IMR-90 (cell line): ENCODE measurements around the gene TRIM38. TPM values are rescaled to one million over a fixed set of nuclear protein-coding genes. Genes with fewer than 3 reads are reported as not detected.
A peak's percentile ranks its signal among the peaks of the same experiment; 100 is the strongest.

Source experiments
- ATAC-seq: fragments of 200-7000 bp; cut with Tn5 transposase; 2 replicates; pipeline ENCODE4 v1.9.1; 2020; ENCODE audit warnings: low read depth, mild to moderate bottlenecking, moderate library complexity
- BruUV-seq: library from RNA; stranded (reverse); fragments of 400-500 nt; replicated peaks from 2 replicates; lab custom pipeline; 2021; lab: Mats Ljungman, UMichigan
- CTCF ChIA-PET: fragments of 300-600 bp; formaldehyde crosslinking; extraction: SDS; loops from one replicate; lab custom pipeline; 2021; ENCODE audit warnings: antibody characterized with exemption; lab: Yijun Ruan, JAX
- POLR2A ChIA-PET: fragments of 300-600 bp; sonication (Branson Sonifier 250); formaldehyde crosslinking; loops from one replicate; lab custom pipeline; 2022; ENCODE audit warnings: antibody characterized with exemption; ENCODE audit not compliant: unreplicated experiment; lab: Charles Lee
- DNase-seq: peaks from one replicate; pipeline ENCODE4 v3.0.0; 2013
- H2AFZ ChIP-seq: replicated peaks from 2 replicates; pipeline ENCODE3; 2013; ENCODE audit warnings: low read length, mild to moderate bottlenecking; ENCODE audit not compliant: poor library complexity
- H2AK5ac ChIP-seq: 2 replicates; pipeline ENCODE4 v1.6.1; 2013; ENCODE audit warnings: low read depth, low read length, inconsistent platforms
- H2AK9ac ChIP-seq: replicated peaks from 2 replicates; pipeline ENCODE3; 2013; ENCODE audit warnings: mild to moderate bottlenecking, low read depth, low read length, moderate library complexity; ENCODE audit not compliant: poor library complexity
- H2BK120ac ChIP-seq: 2 replicates; pipeline ENCODE4 v1.6.1; 2013; ENCODE audit warnings: low read depth, low read length, inconsistent platforms
- H2BK15ac ChIP-seq: 3 replicates; pipeline ENCODE4 v1.6.1; 2013; ENCODE audit warnings: low read depth, low read length, inconsistent platforms
- H2BK20ac ChIP-seq: 2 replicates; pipeline ENCODE4 v1.6.1; 2013; ENCODE audit warnings: low read depth, mild to moderate bottlenecking, inconsistent platforms, low read length, moderate library complexity
- H2BK5ac ChIP-seq: 2 replicates; pipeline ENCODE4 v1.6.1; 2013; ENCODE audit warnings: mild to moderate bottlenecking, low read depth, low read length, inconsistent platforms; ENCODE audit not compliant: poor library complexity, severe bottlenecking
- H3K14ac ChIP-seq: replicated peaks from 2 replicates; pipeline ENCODE4 v1.6.1; 2013; ENCODE audit warnings: low read depth, low read length, inconsistent platforms
- H3K18ac ChIP-seq: 2 replicates; pipeline ENCODE4 v1.6.1; 2013; ENCODE audit warnings: low read depth, low read length, control low read depth
- H3K23ac ChIP-seq: 2 replicates; pipeline ENCODE4 v1.6.1; 2013; ENCODE audit warnings: low read depth, low read length, inconsistent platforms
- H3K27ac ChIP-seq: 2 replicates; pipeline ENCODE4 v1.5.1; 2013; ENCODE audit warnings: mild to moderate bottlenecking, control low read depth, low read length; ENCODE audit not compliant: insufficient read depth
- H3K27me3 ChIP-seq: 2 replicates; pipeline ENCODE4 v1.6.1; 2013; ENCODE audit warnings: low read length; ENCODE audit not compliant: control insufficient read depth, insufficient read depth
- H3K36me3 ChIP-seq: 2 replicates; pipeline ENCODE4 v1.6.1; 2013; ENCODE audit warnings: low read length, mixed read lengths; ENCODE audit not compliant: control insufficient read depth, insufficient read depth
- H3K4ac ChIP-seq: 2 replicates; pipeline ENCODE4 v1.6.1; 2013; ENCODE audit warnings: low read depth, low read length, inconsistent platforms
- H3K4me1 ChIP-seq: 2 replicates; pipeline ENCODE4 v1.6.1; 2013; ENCODE audit warnings: low read length, mixed read lengths; ENCODE audit not compliant: control insufficient read depth, insufficient read depth
- H3K4me2 ChIP-seq: 2 replicates; pipeline ENCODE4 v1.6.1; 2013; ENCODE audit warnings: low read depth, mild to moderate bottlenecking, control low read depth, low read length, moderate library complexity
- H3K4me3 ChIP-seq: 2 replicates; pipeline ENCODE4 v1.5.1; 2013; ENCODE audit warnings: low read depth, mild to moderate bottlenecking, control low read depth, low read length, moderate library complexity; ENCODE audit not compliant: insufficient read depth
- H3K56ac ChIP-seq: 2 replicates; pipeline ENCODE4 v1.6.1; 2013; ENCODE audit warnings: low read length, inconsistent platforms; ENCODE audit not compliant: insufficient read depth; ENCODE audit errors: extremely low read depth
- H3K79me1 ChIP-seq, 2 experiments: 2 replicates each; pipeline ENCODE4 v1.6.1; 2013; ENCODE audit warnings: low read length in 2 of 2, inconsistent platforms in 1 of 2, low read depth in 1 of 2
- H3K9ac ChIP-seq: 2 replicates; pipeline ENCODE4 v1.6.1; 2013; ENCODE audit warnings: low read depth, low read length, control low read depth
- H3K9me1 ChIP-seq: 2 replicates; pipeline ENCODE4 v1.6.1; 2013; ENCODE audit warnings: low read length, inconsistent platforms; ENCODE audit not compliant: insufficient read depth
- H3K9me3 ChIP-seq: 2 replicates; pipeline ENCODE4 v1.6.1; 2013; ENCODE audit warnings: low read length; ENCODE audit not compliant: control insufficient read depth, insufficient read depth
- H4K20me1 ChIP-seq: 2 replicates; pipeline ENCODE4 v1.6.1; 2013; ENCODE audit warnings: low read length, inconsistent platforms; ENCODE audit not compliant: insufficient read depth
- H4K5ac ChIP-seq: 2 replicates; pipeline ENCODE4 v1.6.1; 2013; ENCODE audit warnings: mild to moderate bottlenecking, low read depth, low read length, control low read depth
- H4K8ac ChIP-seq, 2 experiments: 2 replicates each; pipeline ENCODE4 v1.6.1; 2013; ENCODE audit warnings: low read depth in 2 of 2, low read length in 2 of 2, control low read depth in 1 of 2, inconsistent platforms in 1 of 2
- H4K91ac ChIP-seq: 2 replicates; pipeline ENCODE4 v1.6.1; 2013; ENCODE audit warnings: low read depth, low read length, inconsistent platforms; ENCODE audit not compliant: insufficient read depth
- BHLHE40 ChIP-seq: fragments of 150-350 bp; IDR thresholded peaks from 2 replicates; pipeline ENCODE4 v1.6.1; 2016; ENCODE audit warnings: mild to moderate bottlenecking, low read depth, low read length
- CHD1 ChIP-seq: IDR thresholded peaks from 2 replicates; pipeline ENCODE4 v1.6.1; 2012; ENCODE audit warnings: low read depth, low read length, improper control_type of control experiment
- FOS ChIP-seq: fragments of 150-350 bp; IDR thresholded peaks from 2 replicates; pipeline ENCODE4 v1.6.1; 2016; ENCODE audit warnings: low read depth, low read length
- MAFK ChIP-seq: IDR thresholded peaks from 2 replicates; pipeline ENCODE4 v1.6.1; 2012; ENCODE audit warnings: low read depth, low read length, improper control_type of control experiment
- MAZ ChIP-seq: IDR thresholded peaks from 2 replicates; pipeline ENCODE4 v1.6.1; 2012; ENCODE audit warnings: low read depth, mild to moderate bottlenecking, low read length, improper control_type of control experiment, moderate library complexity, borderline replicate concordance
- NFE2L2 ChIP-seq: fragments of 150-350 bp; IDR thresholded peaks from 2 replicates; pipeline ENCODE4 v1.6.1; 2016; ENCODE audit warnings: low read depth, mild to moderate bottlenecking, low read length
- RCOR1 ChIP-seq: IDR thresholded peaks from 2 replicates; pipeline ENCODE4 v1.6.1; 2012; ENCODE audit warnings: mild to moderate bottlenecking, low read length, improper control_type of control experiment; ENCODE audit not compliant: insufficient replicate concordance
- WGBS, 2 experiments: methylation state at CpG; one replicate each; pipeline versions ENCODE4 v1.1.5 to v1.1.7; 2013; ENCODE audit warnings: missing lambda C conversion rate in 2 of 2; ENCODE audit not compliant: insufficient read length in 1 of 2; ENCODE audit errors: extremely low coverage in 2 of 2; 5-methylcytosine and 5-hydroxymethylcytosine counted together
- dilution Hi-C: fragments of 300-500 bp; cut with HindIII; formaldehyde crosslinking; loops from one replicate; pipeline ENCODE4 v1.14.3; 2018; ENCODE audit warnings: low sequenced_read_pairs; ENCODE audit not compliant: unreplicated experiment
- in situ Hi-C: fragments of 300-500 bp; cut with MboI; formaldehyde crosslinking; loops from 3 replicates; pipeline ENCODE4 v1.14.3; 2019; ENCODE audit warnings: low sequenced_read_pairs, inconsistent platforms, mixed read lengths
- intact Hi-C: fragments of 100-400 bp; cut with micrococcal nuclease; formaldehyde crosslinking; loops from 2 replicates; pipeline ENCODE4 v1.10.0; 2022
- polyA plus RNA-seq, 3 experiments: library from polyadenylated mRNA; depleted of rRNA; stranded (reverse); fragments of >200 nt; gene quantifications; 2 replicates each; pipeline ENCODE4 v1.2.3, GENCODE V29; 2012; ENCODE audit warnings: low replicate concordance in 1 of 3
- total RNA-seq: library from RNA; depleted of rRNA; stranded (reverse); fragments of >200 nt; gene quantifications from 2 replicates; pipeline ENCODE4 v1.2.3, GENCODE V29; 2012
- TF ChIP-seq, protein P1 (sequence below): conservative IDR thresholded peaks from 2 replicates; pipeline ENCODE4 v1.5.1; 2012; ENCODE audit warnings: mild to moderate bottlenecking, low read depth, low read length, improper control_type of control experiment

TRIM38 gene
- total and polyA plus RNA-seq, 2 of the 4 experiments (the other 2 are of a cell fraction): 4.1 to 6.3 TPM

DNA sequence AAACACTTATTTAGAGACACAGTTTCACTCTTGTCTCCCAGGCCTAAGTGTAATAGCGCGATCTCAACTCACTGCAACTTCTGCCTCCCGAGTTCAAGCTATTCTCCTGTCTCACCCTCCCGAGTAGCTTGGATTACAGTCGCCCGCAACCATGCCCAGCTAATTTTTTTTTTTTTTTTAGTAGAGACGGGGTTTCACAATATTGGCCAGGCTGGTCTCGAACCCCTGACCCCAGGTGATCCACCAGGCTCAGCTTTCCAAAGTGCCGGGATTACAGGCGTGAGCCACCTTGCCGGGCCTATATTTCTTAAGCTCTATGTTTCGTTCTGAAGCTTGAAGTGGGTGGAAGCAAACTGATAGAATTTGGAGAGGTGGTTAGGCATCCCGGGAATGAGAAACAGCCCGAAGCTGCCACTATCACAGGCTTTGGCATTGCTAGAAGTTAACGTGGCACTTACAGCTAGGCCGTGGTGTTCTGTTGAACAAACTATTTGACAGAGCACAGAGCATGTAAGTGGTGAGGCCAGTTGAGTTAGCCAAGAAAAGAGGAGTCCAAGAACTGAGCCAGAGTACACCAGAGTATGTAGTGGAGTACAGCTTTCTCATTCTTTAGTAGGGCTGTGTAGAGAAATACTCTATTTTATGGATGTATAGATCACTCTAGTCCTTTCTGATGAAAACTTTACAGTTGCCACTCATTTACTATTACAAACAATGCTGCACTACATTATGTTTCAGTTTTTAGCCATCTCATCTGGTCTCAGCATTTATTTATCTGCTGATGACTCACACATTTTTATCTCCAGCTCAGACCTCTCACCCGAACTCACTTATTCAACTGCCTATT lies 62.7 kb downstream of the TRIM38 start:
- no peaks in the 10 kb centered on the region for H3K9me3 ChIP-seq
- peak overlapping the region; percentile 73 for H4K5ac ChIP-seq
- 91% methylated on average over 5 of the region's 17 CpGs; no CpG with 5 or more reads in 1 of the 2 experiments for WGBS, 2 experiments
- ATAC-seq: peak; percentile 15
- dilution Hi-C loops (no loop called here), in situ Hi-C loops (no loop called here), intact Hi-C loops (loop anchor here (10.0 kb wide), 1 partner anchor 1810 kb away; a partner anchor contains a TSS)
- H3K4me1 ChIP-seq: peaks cover 4% of the 10 kb centered on the region
- H3K4ac ChIP-seq: peak overlapping the region; percentile 76
- H4K8ac ChIP-seq: peak overlapping the region in 1 of 2 experiments; percentile 63; a peak in 2 of 4 replicates
- H3K4me3 ChIP-seq: no peak overlapping the region
- peak overlapping the region; percentile 32; the same call in 1 of the 2 replicates for H3K56ac ChIP-seq
- peak overlapping the region; percentile 82 for H3K18ac ChIP-seq
- H3K9ac ChIP-seq: peak overlapping the region; percentile 7; the same call in 1 of the 2 replicates
- no peaks in the 10 kb centered on the region for H4K20me1 ChIP-seq
- no peaks in the 10 kb centered on the region for H3K9me1 ChIP-seq
- H3K27ac ChIP-seq: peak overlapping the region; percentile 93; the same call in 1 of the 2 replicates
- H2BK20ac ChIP-seq: peak overlapping the region; percentile 93
- peak overlapping the region; percentile 48 for H3K4me2 ChIP-seq
- TF ChIP-seq CHD1 (0 out of 2 replicates have a peak, but pooled peaks have one; percentile 91), NFE2L2 (peak; percentile 98), BHLHE40 (peak; percentile 33; the same call in 1 of the 2 replicates), FOS (peak; percentile 96), MAZ (no peak), MAFK (peak; percentile 86), RCOR1 (peak; percentile 40)
- TF ChIP-seq, protein P1, sequence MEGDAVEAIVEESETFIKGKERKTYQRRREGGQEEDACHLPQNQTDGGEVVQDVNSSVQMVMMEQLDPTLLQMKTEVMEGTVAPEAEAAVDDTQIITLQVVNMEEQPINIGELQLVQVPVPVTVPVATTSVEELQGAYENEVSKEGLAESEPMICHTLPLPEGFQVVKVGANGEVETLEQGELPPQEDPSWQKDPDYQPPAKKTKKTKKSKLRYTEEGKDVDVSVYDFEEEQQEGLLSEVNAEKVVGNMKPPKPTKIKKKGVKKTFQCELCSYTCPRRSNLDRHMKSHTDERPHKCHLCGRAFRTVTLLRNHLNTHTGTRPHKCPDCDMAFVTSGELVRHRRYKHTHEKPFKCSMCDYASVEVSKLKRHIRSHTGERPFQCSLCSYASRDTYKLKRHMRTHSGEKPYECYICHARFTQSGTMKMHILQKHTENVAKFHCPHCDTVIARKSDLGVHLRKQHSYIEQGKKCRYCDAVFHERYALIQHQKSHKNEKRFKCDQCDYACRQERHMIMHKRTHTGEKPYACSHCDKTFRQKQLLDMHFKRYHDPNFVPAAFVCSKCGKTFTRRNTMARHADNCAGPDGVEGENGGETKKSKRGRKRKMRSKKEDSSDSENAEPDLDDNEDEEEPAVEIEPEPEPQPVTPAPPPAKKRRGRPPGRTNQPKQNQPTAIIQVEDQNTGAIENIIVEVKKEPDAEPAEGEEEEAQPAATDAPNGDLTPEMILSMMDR: no peak
- H2AK5ac ChIP-seq: peak overlapping the region; percentile 59
- no TSS peak for BruUV-seq
- H2BK120ac ChIP-seq: peak overlapping the region; percentile 90
- peak overlapping the region; percentile 86 for H4K91ac ChIP-seq
- no peaks in the 10 kb centered on the region for H3K27me3 ChIP-seq
- H3K36me3 ChIP-seq: no peaks in the 10 kb centered on the region
- H3K79me1 ChIP-seq: 0 out of 4 replicates have a peak, but pooled peaks cover 0 to 3% of the 10 kb centered on the region in 2 experiments
- H3K23ac ChIP-seq: peak overlapping the region; percentile 79
- POLR2A ChIA-PET: interaction anchor here (1.2 to 1.7 kb wide), 4 partner anchors 8 to 1868 kb away, joined by 3 to 20 read pairs (median 6); a partner anchor contains a TSS
- H2AFZ ChIP-seq: peak overlapping the region; percentile 47
- DNase-seq: peak; percentile 91
- peak overlapping the region; percentile 84 for H2BK5ac ChIP-seq
- no peak overlapping the region for H2AK9ac ChIP-seq
- CTCF ChIA-PET: interaction anchor here (1.2 to 2.0 kb wide), 4 partner anchors 9 to 23 kb away, joined by 4 to 15 read pairs (median 12); a partner anchor contains a TSS
- H3K14ac ChIP-seq: peak overlapping the region; percentile 51; the same call in 1 of the 2 replicates
- H2BK15ac ChIP-seq: peak overlapping the region; percentile 67; the same call in 2 of the 3 replicates
